ENCODE results near the gene RBMS3.
"Not testable (repeated sequence)": the region's sequence is repeated elsewhere in the genome, so short reads cannot be mapped to it uniquely, and the experiment has no call there.

Gene RBMS3

GRCh38 chr3:29511701-29512100 lies 230.8 kb downstream of the RBMS3 start:
- no peak for ATAC-seq
- no peak overlapping the region for H3K27ac Mint-ChIP-seq
- no peaks in the 10 kb centered on the region for H3K9me3 Mint-ChIP-seq
- peaks cover 7% of the 10 kb centered on the region for H3K4me1 Mint-ChIP-seq
- no peak for DNase-seq
- H3K27me3 Mint-ChIP-seq = peaks cover 17% of the 10 kb centered on the region
- H3K4me3 Mint-ChIP-seq = no peak overlapping the region

GRCh38 chr3:29512641-29513040 lies 231.8 kb downstream of the RBMS3 start:
- no peak overlapping the region for H3K4me3 Mint-ChIP-seq
- H3K9me3 Mint-ChIP-seq = no peaks in the 10 kb centered on the region
- peaks cover 7% of the 10 kb centered on the region for H3K4me1 Mint-ChIP-seq
- DNase-seq (no peak), ATAC-seq (no peak)
- H3K27ac Mint-ChIP-seq = no peak overlapping the region
- peaks cover 17% of the 10 kb centered on the region for H3K27me3 Mint-ChIP-seq

- Mint-ChIP-seq H3K4me1 (peaks cover 7% of the 10 kb centered on the region), H3K4me3 (no peak overlapping the region)
- no peak for DNase-seq
Measured at GRCh38 chr3:29513236-29513635, 232.4 kb downstream of the RBMS3 start.

DNA sequence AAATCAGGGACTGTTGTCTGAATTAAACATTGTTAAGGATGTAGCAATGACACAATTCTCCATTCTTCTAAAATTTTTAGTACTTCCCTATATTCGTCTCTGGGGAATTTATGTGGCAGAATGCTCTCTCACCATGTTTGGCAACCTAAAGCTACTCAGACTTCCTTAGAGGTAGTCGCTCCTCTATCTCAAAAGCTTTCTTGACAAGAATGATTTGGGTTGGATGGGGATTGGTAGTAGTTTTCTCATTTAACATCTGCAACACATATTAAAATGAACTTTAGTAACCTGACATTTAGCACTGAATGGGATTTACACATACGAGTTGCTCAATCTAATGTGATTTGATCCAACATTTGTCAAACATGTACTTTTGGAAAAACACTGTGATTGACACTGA lies 233.3 kb downstream of the RBMS3 start:
- Mint-ChIP-seq H3K4me3 (no peak overlapping the region), H3K9me3 (no peaks in the 10 kb centered on the region), H3K27ac (no peak overlapping the region), H3K27me3 (peaks cover 17% of the 10 kb centered on the region), H3K4me1 (peaks cover 7% of the 10 kb centered on the region)
- no peak for DNase-seq
- ATAC-seq = no peak

More at GRCh38 chr3:29513236-29513635, 232.4 kb downstream of the RBMS3 start:
- H3K27ac Mint-ChIP-seq = no peak overlapping the region
- ATAC-seq = no peak
- H3K9me3 Mint-ChIP-seq = no peaks in the 10 kb centered on the region
- peaks cover 17% of the 10 kb centered on the region for H3K27me3 Mint-ChIP-seq

- Mint-ChIP-seq H3K4me3 (no peak overlapping the region), H3K27me3 (peaks cover 17% of the 10 kb centered on the region), H3K4me1 (peaks cover 7% of the 10 kb centered on the region), H3K27ac (no peak overlapping the region), H3K9me3 (no peaks in the 10 kb centered on the region)
- ATAC-seq (no peak), DNase-seq (no peak)
Measured at GRCh38 chr3:29514912-29515311, 234.0 kb downstream of the RBMS3 start.

GRCh38 chr3:29515451-29515850 lies 234.6 kb downstream of the RBMS3 start:
- Mint-ChIP-seq H3K27ac (no peak overlapping the region), H3K4me3 (no peak overlapping the region), H3K4me1 (peaks cover 7% of the 10 kb centered on the region), H3K9me3 (no peaks in the 10 kb centered on the region), H3K27me3 (peaks cover 17% of the 10 kb centered on the region)
- no peak for DNase-seq
- ATAC-seq = peak; percentile 70

DNA sequence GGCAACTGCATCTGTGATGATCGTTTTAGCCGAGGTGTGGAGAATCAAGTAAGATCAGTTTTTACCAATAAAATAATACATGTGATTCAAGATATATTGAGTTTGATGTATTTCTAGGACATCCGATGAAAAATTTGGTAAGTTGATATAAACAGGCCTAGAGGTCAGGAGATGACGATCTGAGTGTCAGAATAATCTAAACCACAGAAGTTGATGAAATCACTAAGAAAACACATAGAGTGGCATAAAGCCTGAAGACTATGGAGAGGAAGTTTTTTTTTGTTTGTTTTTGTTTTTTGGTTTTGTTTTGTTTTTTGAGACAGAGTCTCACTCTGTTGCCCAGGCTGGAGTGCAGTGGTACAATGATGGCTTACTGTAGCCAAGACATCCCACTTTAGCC lies 235.3 kb downstream of the RBMS3 start:
- H3K4me1 Mint-ChIP-seq = peaks cover 7% of the 10 kb centered on the region
- ATAC-seq (no peak), DNase-seq (no peak)
- H3K4me3 Mint-ChIP-seq = no peak overlapping the region
- peaks cover 17% of the 10 kb centered on the region for H3K27me3 Mint-ChIP-seq
- no peak overlapping the region for H3K27ac Mint-ChIP-seq
- no peaks in the 10 kb centered on the region for H3K9me3 Mint-ChIP-seq

DNA sequence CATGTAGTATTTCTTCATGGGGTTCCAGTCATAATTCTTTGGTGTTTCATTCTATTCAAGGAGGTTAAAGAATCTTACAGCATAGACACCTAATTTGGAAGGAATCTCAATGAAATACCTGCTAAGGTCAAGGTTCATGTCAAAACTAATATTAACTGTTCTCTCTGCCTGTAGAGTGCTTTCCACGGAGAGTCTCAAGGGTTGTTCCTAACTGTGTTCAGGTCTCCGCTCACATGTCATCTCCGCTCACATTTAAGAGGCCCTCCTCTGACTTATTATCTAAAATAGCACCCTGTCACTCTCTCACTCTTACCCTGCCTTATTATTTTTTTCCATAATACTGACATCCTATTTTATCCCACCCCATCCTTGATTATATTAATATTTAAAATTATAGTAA lies 239.9 kb downstream of the RBMS3 start:
- no peak for DNase-seq
- H3K4me1 Mint-ChIP-seq = no peaks in the 10 kb centered on the region
- no peaks in the 10 kb centered on the region for H3K9me3 Mint-ChIP-seq
- no peak overlapping the region for H3K27ac Mint-ChIP-seq
- H3K4me3 Mint-ChIP-seq = no peak overlapping the region
- no peaks in the 10 kb centered on the region for H3K27me3 Mint-ChIP-seq
- no peak for ATAC-seq

- no peak overlapping the region for H3K27ac Mint-ChIP-seq
- DNase-seq (no peak), ATAC-seq (no peak)
- H3K9me3 Mint-ChIP-seq = no peaks in the 10 kb centered on the region
- H3K4me1 Mint-ChIP-seq = no peaks in the 10 kb centered on the region
- H3K27me3 Mint-ChIP-seq = no peaks in the 10 kb centered on the region
- H3K4me3 Mint-ChIP-seq = no peak overlapping the region
Measured at GRCh38 chr3:29521293-29521692, 240.4 kb downstream of the RBMS3 start.

DNA sequence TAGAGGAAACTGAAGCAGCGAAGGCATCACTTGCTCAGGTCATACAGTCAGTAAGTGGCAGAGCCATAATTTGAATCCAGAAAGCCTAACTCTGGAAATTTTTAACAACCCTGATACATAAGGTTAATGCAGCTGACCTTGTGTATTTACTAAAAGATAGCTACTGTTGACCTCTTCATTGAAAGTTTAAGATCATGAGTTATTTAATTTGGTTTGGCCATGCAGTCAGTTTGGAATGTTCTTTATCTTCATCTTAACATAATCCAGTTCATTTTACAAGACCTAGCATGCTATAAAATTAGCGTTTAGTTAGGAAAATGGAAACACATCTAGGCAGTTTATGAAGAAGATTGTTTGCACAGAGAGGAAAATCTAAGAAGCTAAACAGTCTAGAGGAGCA lies 240.9 kb downstream of the RBMS3 start:
- ATAC-seq (no peak), DNase-seq (no peak)
- no peaks in the 10 kb centered on the region for H3K27me3 Mint-ChIP-seq
- H3K9me3 Mint-ChIP-seq = no peaks in the 10 kb centered on the region
- no peak overlapping the region for H3K27ac Mint-ChIP-seq
- H3K4me3 Mint-ChIP-seq = no peak overlapping the region
- H3K4me1 Mint-ChIP-seq = no peaks in the 10 kb centered on the region

DNA sequence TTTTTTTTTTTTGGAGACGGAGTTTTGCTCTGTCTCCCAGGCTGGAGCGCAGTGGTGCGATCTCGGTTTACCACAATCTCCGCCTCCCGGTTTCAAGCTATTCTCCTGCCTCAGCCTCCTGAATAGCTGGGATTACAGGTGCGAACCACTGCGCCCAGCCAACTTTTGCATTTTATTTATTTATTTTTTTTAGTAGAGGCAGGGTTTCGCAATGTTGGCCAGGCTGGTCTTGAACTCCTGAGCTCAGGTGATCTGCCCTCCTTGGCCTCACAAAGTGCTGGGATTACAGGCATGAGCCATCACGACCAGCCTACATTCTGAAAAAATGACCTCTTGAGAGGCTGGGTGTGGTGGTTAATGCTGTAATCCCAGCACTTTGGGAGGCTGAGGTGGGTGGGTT lies 243.6 kb downstream of the RBMS3 start:
- not testable (repeated sequence) for H3K27me3 Mint-ChIP-seq, H3K4me3 Mint-ChIP-seq, ATAC-seq

DNA sequence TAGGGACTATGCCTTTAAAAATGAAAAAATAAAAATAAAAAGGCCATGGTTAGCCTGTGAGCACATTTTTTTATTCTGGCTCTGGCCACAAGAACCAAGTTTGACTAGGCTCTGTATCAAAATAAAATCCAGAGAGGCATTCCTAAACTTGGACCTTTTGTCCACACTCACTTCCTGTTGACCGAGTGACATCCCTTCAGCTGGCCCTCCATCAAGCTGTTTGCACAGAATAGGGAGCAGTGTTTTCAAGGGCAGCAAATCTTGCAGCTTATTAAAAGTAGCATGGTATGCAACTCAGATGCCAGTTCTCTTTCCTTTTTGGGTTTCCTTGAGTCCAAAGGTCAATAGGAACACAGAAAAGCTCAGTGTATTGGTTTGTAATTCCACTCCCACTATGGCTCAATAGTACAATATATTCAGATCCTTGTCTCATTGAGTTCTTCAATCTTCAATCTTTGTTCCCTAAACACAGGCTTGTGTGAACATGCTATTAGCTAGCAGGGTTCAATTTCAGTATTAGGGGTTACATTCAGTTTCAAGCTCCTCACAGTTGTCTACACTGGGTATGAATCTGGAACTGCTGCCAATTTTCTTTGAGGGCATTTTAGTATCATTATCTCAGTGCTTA lies 244.5 kb downstream of the RBMS3 start:
- no peak overlapping the region for H3K27ac Mint-ChIP-seq
- DNase-seq (no peak), ATAC-seq (no peak)
- H3K9me3 Mint-ChIP-seq = no peaks in the 10 kb centered on the region
- no peak overlapping the region for H3K4me3 Mint-ChIP-seq
- H3K27me3 Mint-ChIP-seq = no peaks in the 10 kb centered on the region
- H3K4me1 Mint-ChIP-seq = no peaks in the 10 kb centered on the region

More for the DNA sequence above, 243.6 kb downstream of the RBMS3 start:
- H3K9me3 Mint-ChIP-seq, DNase-seq, H3K4me1 Mint-ChIP-seq, H3K27ac Mint-ChIP-seq: not testable (repeated sequence)

- DNase-seq (no peak), ATAC-seq (no peak)
- no peak overlapping the region for H3K4me3 Mint-ChIP-seq
- no peaks in the 10 kb centered on the region for H3K27me3 Mint-ChIP-seq
- H3K4me1 Mint-ChIP-seq = no peaks in the 10 kb centered on the region
- no peak overlapping the region for H3K27ac Mint-ChIP-seq
- H3K9me3 Mint-ChIP-seq = no peaks in the 10 kb centered on the region
Measured at GRCh38 chr3:29527246-29527645, 246.4 kb downstream of the RBMS3 start.

GRCh38 chr3:29531644-29532043 lies 250.8 kb downstream of the RBMS3 start:
- Mint-ChIP-seq H3K9me3 (no peaks in the 10 kb centered on the region), H3K4me1 (no peaks in the 10 kb centered on the region), H3K27me3 (no peaks in the 10 kb centered on the region), H3K4me3 (no peak overlapping the region), H3K27ac (peak overlapping the region in 1 of 2 donors; percentile 46)
- DNase-seq (no peak), ATAC-seq (no peak)

- Mint-ChIP-seq H3K4me3 (no peak overlapping the region), H3K9me3 (no peaks in the 10 kb centered on the region), H3K27me3 (no peaks in the 10 kb centered on the region), H3K4me1 (no peaks in the 10 kb centered on the region), H3K27ac (no peak overlapping the region)
- DNase-seq (no peak), ATAC-seq (no peak)
Measured at GRCh38 chr3:29532473-29532872, 251.6 kb downstream of the RBMS3 start.

- DNase-seq (no peak), ATAC-seq (no peak)
- Mint-ChIP-seq H3K9me3 (no peaks in the 10 kb centered on the region), H3K4me1 (no peaks in the 10 kb centered on the region), H3K4me3 (no peak overlapping the region), H3K27ac (no peak overlapping the region), H3K27me3 (no peaks in the 10 kb centered on the region)
Measured at GRCh38 chr3:29534006-29534405, 253.1 kb downstream of the RBMS3 start.

DNA sequence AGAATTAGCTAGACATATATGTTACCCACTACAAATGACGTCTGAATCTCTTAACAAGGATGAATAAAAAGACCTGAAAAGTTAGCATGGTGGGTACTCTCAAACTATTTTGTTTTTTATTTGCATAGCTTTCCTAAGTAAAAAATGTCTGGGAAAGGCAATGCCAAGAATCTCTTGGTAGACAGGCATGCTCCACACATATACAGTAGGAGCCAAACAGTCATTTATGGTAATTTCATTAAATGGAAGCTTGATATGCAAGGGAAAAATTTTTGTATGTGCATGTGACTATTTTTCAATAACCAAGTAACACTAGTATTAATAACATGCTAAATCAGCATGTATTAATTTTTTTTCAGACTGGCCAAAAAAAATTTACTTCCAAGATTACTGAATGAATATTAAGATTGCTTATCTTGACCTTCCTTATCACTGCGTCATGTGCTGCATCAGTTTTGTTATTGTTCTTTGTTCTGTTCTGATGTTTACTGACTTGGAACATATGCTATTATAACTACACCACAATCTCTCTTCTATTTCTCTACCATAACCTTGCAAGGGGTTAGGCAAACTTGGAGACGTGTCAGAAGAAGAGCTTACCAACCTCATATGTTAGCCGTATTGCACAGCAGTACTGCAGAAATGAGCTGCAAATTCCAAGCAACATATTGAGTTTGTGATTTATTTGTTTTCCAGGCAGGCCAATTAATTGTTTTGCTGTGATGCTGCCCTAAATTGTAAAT lies 255.3 kb downstream of the RBMS3 start:
- no peaks in the 10 kb centered on the region for H3K27me3 Mint-ChIP-seq
- no peaks in the 10 kb centered on the region for H3K9me3 Mint-ChIP-seq
- DNase-seq (no peak), ATAC-seq (no peak)
- H3K4me3 Mint-ChIP-seq = no peak overlapping the region
- H3K4me1 Mint-ChIP-seq = no peaks in the 10 kb centered on the region
- no peak overlapping the region for H3K27ac Mint-ChIP-seq
